Panc1 (cell line): ENCODE data around the gene NUSAP1. TPM values are rescaled to one million over a fixed set of nuclear protein-coding genes. Genes with fewer than 3 reads are reported as not detected.
"Not testable (repeated sequence)": the region's sequence is repeated elsewhere in the genome, so short reads cannot be mapped to it uniquely, and the experiment has no call there.

Experiments used
- ATAC-seq: fragments of 200-7000 bp; cut with Tn5 transposase; 2 replicates; pipeline ENCODE4 v1.9.1; 2020; ENCODE audit warnings: mild to moderate bottlenecking, moderate library complexity
- BruUV-seq: library from RNA; stranded (reverse); fragments of 400-500 nt; replicated peaks from 2 replicates; lab custom pipeline; 2021; lab: Mats Ljungman, UMichigan
- CTCF ChIA-PET: fragments of 300-600 bp; sonication (Branson Sonifier 250); formaldehyde crosslinking; loops from one replicate; lab custom pipeline; 2022; ENCODE audit warnings: antibody characterized with exemption; lab: Charles Lee
- POLR2A ChIA-PET: fragments of 300-600 bp; sonication (Branson Sonifier 250); formaldehyde crosslinking; loops from one replicate; lab custom pipeline; 2022; ENCODE audit warnings: antibody characterized with exemption; lab: Charles Lee
- DNase-seq: peaks from one replicate; pipeline ENCODE4 v3.0.0-alpha.2; 2010; ENCODE audit warnings: low read depth, low spot score
- H3K27ac ChIP-seq: 2 replicates; pipeline ENCODE4 v1.5.1; 2011; ENCODE audit warnings: mild to moderate bottlenecking, low read length, inconsistent platforms
- H3K27me3 ChIP-seq: fragments of 200-500 bp; sonication (Bioruptor generic); 2 replicates; pipeline ENCODE4 v1.6.0; 2014; ENCODE audit warnings: low read length, inconsistent platforms; ENCODE audit not compliant: control insufficient read depth, insufficient read depth
- H3K36me3 ChIP-seq: fragments of 200-500 bp; sonication (Bioruptor generic); 2 replicates; pipeline ENCODE4 v1.5.1; 2014; ENCODE audit warnings: inconsistent platforms, mild to moderate bottlenecking, low read length, moderate library complexity; ENCODE audit not compliant: control insufficient read depth, insufficient read depth
- H3K4me1 ChIP-seq: 2 replicates; pipeline ENCODE4 v1.5.1; 2011; ENCODE audit warnings: inconsistent platforms, mild to moderate bottlenecking, low read length, moderate library complexity; ENCODE audit not compliant: control insufficient read depth, insufficient read depth
- H3K4me3 ChIP-seq, 2 experiments: 2 replicates each; pipeline ENCODE4 v1.5.1; 2011 to 2012; ENCODE audit warnings: low read depth in 2 of 2, low read length in 2 of 2, mild to moderate bottlenecking in 2 of 2, inconsistent platforms in 1 of 2, moderate library complexity in 1 of 2
- H3K9me3 ChIP-seq: fragments of 200-500 bp; sonication (Bioruptor generic); 2 replicates; pipeline ENCODE4 v1.5.1; 2014; ENCODE audit warnings: low read depth, mild to moderate bottlenecking, inconsistent platforms, low read length, moderate library complexity; ENCODE audit not compliant: control insufficient read depth, insufficient read depth
- POLR2AphosphoS5 ChIP-seq: IDR thresholded peaks from 2 replicates; pipeline ENCODE4 v1.6.1; 2012; ENCODE audit warnings: mild to moderate bottlenecking, low read depth, low read length, moderate library complexity
- SIN3A ChIP-seq: IDR thresholded peaks from 2 replicates; pipeline ENCODE4 v1.6.1; 2012; ENCODE audit warnings: low read depth, mild to moderate bottlenecking, low read length, moderate library complexity, borderline replicate concordance; ENCODE audit not compliant: insufficient read depth
- TCF7L2 ChIP-seq: IDR thresholded peaks from 2 replicates; pipeline ENCODE4 v1.6.1; 2011; ENCODE audit warnings: mild to moderate bottlenecking, low read depth, low read length, inconsistent platforms
- in situ Hi-C: cut with HindIII; loops from 2 replicates; pipeline ENCODE4 v1.10.0; 2016; ENCODE audit warnings: low sequenced_read_pairs, low pct_unique_long_range_greater_than_20kb
- intact Hi-C: fragments of 100-400 bp; cut with micrococcal nuclease; formaldehyde crosslinking; loops from one replicate; pipeline ENCODE4 v1.10.0; 2022; ENCODE audit not compliant: unreplicated experiment
- total RNA-seq: library from RNA; stranded (reverse); gene quantifications from one replicate; pipeline ENCODE4 v1.2.1, GENCODE V29; 2021; ENCODE audit not compliant: unreplicated experiment
- TF ChIP-seq, protein P1 (sequence below), 2 experiments: IDR thresholded peaks; 2 replicates each; pipeline ENCODE4 v1.6.1; 2011 to 2012; ENCODE audit warnings: low read depth in 2 of 2, control low read depth in 1 of 2, low read length in 1 of 2, mild to moderate bottlenecking in 1 of 2, moderate library complexity in 1 of 2; ENCODE audit not compliant: insufficient read depth in 1 of 2
- TF ChIP-seq, protein P2 (sequence below): fragments of 450-650 bp; IDR thresholded peaks from 2 replicates; pipeline ENCODE4 v1.5.1; 2017; ENCODE audit warnings: mild to moderate bottlenecking

The NUSAP1 gene
- total RNA-seq, 1 experiment from 2014 or later: 127 TPM

DNA sequence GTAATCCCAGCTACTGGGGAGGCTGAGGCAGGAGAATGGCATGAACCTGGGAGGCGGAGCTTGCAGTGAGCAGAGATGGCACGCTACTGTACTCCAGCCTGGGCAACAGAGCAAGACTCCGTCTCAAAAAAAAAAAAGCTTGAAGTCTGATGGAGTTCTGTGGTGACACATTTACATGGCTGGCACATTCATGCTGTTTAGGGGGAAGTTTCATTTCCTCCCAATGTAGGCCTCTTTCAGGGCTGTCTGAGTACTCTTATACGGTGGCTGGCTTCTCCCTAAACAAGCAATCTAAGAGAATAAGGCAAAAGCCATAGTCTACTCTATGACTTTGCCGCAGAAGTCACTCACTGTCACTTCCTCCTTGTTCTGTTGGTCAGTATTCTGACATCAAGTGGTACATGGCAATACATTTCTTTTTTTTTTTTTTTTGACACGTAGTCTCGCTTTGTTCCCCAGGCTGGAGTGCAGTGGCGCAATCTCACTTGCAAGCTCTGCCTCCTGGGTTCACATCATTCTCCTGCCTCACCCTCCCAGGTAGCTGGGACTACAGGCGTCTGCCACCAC, 41.5 kb upstream of the NUSAP1 start:
- intact Hi-C loops (no loop called here), in situ Hi-C loops (no loop called here)
- H3K36me3 ChIP-seq: peaks cover 9% of the 10 kb centered on the region; the same call in 1 of the 2 replicates
- H3K4me1 ChIP-seq: no peaks in the 10 kb centered on the region
- TF ChIP-seq, protein P1, sequence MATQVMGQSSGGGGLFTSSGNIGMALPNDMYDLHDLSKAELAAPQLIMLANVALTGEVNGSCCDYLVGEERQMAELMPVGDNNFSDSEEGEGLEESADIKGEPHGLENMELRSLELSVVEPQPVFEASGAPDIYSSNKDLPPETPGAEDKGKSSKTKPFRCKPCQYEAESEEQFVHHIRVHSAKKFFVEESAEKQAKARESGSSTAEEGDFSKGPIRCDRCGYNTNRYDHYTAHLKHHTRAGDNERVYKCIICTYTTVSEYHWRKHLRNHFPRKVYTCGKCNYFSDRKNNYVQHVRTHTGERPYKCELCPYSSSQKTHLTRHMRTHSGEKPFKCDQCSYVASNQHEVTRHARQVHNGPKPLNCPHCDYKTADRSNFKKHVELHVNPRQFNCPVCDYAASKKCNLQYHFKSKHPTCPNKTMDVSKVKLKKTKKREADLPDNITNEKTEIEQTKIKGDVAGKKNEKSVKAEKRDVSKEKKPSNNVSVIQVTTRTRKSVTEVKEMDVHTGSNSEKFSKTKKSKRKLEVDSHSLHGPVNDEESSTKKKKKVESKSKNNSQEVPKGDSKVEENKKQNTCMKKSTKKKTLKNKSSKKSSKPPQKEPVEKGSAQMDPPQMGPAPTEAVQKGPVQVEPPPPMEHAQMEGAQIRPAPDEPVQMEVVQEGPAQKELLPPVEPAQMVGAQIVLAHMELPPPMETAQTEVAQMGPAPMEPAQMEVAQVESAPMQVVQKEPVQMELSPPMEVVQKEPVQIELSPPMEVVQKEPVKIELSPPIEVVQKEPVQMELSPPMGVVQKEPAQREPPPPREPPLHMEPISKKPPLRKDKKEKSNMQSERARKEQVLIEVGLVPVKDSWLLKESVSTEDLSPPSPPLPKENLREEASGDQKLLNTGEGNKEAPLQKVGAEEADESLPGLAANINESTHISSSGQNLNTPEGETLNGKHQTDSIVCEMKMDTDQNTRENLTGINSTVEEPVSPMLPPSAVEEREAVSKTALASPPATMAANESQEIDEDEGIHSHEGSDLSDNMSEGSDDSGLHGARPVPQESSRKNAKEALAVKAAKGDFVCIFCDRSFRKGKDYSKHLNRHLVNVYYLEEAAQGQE (IDR thresholded peaks at IDR 0.05; ENCODE audit: insufficient read depth in 1 of 2, low read depth in 2 of 2, low read length in 1 of 2): no peak
- no peak for TF ChIP-seq POLR2AphosphoS5
- TF ChIP-seq, protein P2, sequence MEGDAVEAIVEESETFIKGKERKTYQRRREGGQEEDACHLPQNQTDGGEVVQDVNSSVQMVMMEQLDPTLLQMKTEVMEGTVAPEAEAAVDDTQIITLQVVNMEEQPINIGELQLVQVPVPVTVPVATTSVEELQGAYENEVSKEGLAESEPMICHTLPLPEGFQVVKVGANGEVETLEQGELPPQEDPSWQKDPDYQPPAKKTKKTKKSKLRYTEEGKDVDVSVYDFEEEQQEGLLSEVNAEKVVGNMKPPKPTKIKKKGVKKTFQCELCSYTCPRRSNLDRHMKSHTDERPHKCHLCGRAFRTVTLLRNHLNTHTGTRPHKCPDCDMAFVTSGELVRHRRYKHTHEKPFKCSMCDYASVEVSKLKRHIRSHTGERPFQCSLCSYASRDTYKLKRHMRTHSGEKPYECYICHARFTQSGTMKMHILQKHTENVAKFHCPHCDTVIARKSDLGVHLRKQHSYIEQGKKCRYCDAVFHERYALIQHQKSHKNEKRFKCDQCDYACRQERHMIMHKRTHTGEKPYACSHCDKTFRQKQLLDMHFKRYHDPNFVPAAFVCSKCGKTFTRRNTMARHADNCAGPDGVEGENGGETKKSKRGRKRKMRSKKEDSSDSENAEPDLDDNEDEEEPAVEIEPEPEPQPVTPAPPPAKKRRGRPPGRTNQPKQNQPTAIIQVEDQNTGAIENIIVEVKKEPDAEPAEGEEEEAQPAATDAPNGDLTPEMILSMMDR: no peak
- no peak for TF ChIP-seq SIN3A
- TF ChIP-seq TCF7L2: no peak
- ChIA-PET CTCF (interaction anchor here (0.7 kb wide), 1 partner anchor 269 kb away, joined by 4 read pairs; no protein-coding TSS in a partner anchor), POLR2A (no interaction called here)
- no peak overlapping the region for H3K27ac ChIP-seq
- no peak for DNase-seq
- no peaks in the 10 kb centered on the region for H3K9me3 ChIP-seq
- 0 out of 2 replicates have a peak, but pooled peaks have one; percentile 37 for ATAC-seq
- H3K4me3 ChIP-seq: no peak overlapping the region
- H3K27me3 ChIP-seq: no peaks in the 10 kb centered on the region
- no TSS peak for BruUV-seq

DNA sequence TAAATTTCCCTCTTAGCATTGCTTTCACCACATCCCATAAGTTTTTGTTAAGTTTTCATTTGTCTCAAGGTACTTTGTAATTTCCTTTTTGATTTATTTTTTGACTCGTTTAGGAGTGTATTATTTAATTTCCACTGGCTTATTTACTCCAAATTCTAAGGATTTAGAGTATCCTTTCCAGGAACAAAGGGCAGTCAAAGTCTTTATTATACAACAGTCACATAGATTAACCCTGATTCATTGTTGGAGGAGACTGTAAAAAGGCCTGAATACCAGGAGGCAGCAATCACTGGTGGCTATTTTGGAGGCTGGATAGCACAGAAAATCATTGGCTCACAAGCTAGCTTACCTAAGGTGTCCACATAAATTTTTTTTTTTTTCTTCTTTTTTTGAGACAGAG, 40.2 kb upstream of the NUSAP1 start:
- Histone ChIP-seq H3K36me3 (peaks cover 2% of the 10 kb centered on the region; the same call in 1 of the 2 replicates), H3K9me3 (no peaks in the 10 kb centered on the region), H3K27me3 (no peaks in the 10 kb centered on the region), H3K27ac (no peak overlapping the region), H3K4me1 (no peaks in the 10 kb centered on the region), H3K4me3 (no peak overlapping the region)
- ATAC-seq (no peak), DNase-seq (no peak)
- TF ChIP-seq, protein P2: no peak
- TF ChIP-seq SIN3A (no peak), TCF7L2 (no peak), POLR2AphosphoS5 (no peak)
- TF ChIP-seq, protein P1 (IDR thresholded peaks at IDR 0.05; ENCODE audit: insufficient read depth in 1 of 2, low read depth in 2 of 2, low read length in 1 of 2): no peak
- intact Hi-C loops (no loop called here), in situ Hi-C loops (no loop called here)
- no TSS peak for BruUV-seq
- ChIA-PET POLR2A (no interaction called here), CTCF (no interaction called here)

DNA sequence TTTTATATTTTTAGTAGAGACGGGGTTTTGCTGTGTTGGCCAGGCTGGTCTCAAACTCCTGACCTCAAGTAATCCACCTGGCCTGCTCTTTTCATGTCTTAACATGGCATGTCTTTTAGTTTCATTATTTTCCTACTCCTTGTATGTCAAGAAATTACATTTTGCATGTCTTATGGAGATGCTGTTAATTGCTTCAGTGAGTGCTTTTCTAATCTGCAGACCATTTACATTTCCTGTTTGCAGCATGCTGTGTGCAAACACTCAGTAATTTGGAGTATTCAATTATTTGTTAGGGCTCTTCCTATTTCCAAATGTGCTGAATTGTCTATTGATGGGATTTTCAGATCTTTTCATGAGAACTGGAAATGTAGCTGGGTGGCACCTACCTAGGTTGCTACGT, 31.5 kb upstream of the NUSAP1 start:
- in situ Hi-C loops, H3K4me1 ChIP-seq, DNase-seq, H3K9me3 ChIP-seq, H3K27ac ChIP-seq, H3K4me3 ChIP-seq, ATAC-seq, POLR2A ChIA-PET, intact Hi-C loops, CTCF ChIA-PET, BruUV-seq, H3K36me3 ChIP-seq, H3K27me3 ChIP-seq: not testable (repeated sequence)
